Neural progenitor cell (in vitro differentiated cells): ENCODE data around the gene PIP5K1B.

ENCODE experiments used
- CTCF ChIP-seq: fragments of 200-600 bp; sonication (generic); IDR thresholded peaks from 2 replicates; pipeline ENCODE4 v1.5.1; 2017; ENCODE audit warnings: antibody characterized with exemption, mild to moderate bottlenecking
- EZH2 ChIP-seq: fragments of 200-600 bp; sonication (generic); IDR thresholded peaks from 2 replicates; pipeline ENCODE4 v1.6.1; 2017; ENCODE audit warnings: antibody characterized with exemption, mild to moderate bottlenecking, moderate library complexity
- EZH2phosphoT487 ChIP-seq: fragments of 200-600 bp; sonication (generic); IDR thresholded peaks from 2 replicates; pipeline ENCODE4 v1.6.1; 2017; ENCODE audit warnings: antibody characterized with exemption

DNA sequence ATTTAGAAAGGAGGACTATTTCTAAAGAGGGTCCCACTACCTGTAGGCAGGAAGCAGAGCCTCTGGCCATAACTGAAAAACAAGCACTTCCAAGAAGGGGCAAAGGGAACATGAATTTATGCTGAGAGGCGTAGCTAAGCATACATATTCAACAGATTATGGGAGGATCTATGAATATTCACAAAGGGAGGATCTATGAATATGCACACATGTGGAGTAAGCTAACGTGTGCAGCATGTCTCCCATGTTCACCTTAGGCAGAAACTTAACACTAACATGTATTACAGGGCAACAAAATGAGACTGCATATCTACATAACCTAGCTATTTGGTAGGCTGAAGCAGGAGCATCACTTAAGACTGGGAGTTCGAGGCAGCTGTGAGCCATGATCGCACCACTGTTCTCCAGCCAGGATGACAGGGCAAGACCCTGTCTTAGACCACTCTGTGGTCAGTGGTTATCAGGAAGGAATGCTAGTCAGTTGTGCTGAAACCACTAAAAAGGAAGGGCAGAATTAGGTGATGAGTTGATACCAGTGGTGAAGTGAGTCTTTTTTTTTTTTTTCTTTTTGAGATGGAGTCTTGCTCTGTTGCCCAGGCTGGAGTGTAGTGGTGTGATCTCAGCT is 351.3 kb downstream of the PIP5K1B start:
- TF ChIP-seq CTCF (no peak), EZH2phosphoT487 (no peak), EZH2 (no peak)
